Measurements from ENCODE around the gene SUCNR1. TPM values are rescaled to one million over a fixed set of nuclear protein-coding genes. Genes with fewer than 3 reads are reported as not detected.

Gene SUCNR1
- total RNA-seq, 4 donors from 2014 or later: 0.10 to 0.20 TPM; not detected in 2

DNA sequence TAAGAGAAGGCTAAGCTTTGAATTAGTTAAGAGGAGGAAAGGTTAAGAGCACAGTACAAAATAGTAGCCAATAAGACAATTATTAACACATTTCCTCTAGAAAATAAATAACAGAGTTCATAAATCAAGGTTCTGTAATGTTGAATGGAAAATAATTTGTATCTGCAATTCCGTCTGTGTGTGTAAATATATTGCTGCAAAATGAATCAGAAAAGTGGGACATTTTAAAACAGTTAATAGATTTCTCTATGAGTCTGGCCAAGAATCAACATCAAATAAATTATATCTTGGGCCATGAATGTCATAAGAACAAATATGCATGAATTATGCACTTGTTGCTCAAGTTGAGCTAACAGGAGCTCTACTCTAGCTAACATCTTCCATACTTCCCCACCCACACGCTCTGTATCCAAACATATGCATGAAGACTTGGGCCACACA lies 14.2 kb upstream of the SUCNR1 start:
- Histone ChIP-seq H3K9me3 (no peaks in the 10 kb centered on the region), H3K4me1 (no peaks in the 10 kb centered on the region), H3K27me3 (no peaks in the 10 kb centered on the region), H3K36me3 (no peaks in the 10 kb centered on the region), H3K4me3 (no peak overlapping the region), H3K27ac (no peak overlapping the region)
- DNase-seq (no peak), ATAC-seq (no peak)
- in situ Hi-C loops (cut with MboI; ENCODE audit: low sequenced_read_pairs in 4 of 4) (no loop called here), intact Hi-C loops (cut with DNase I; ENCODE audit: low total_unique reads) (no loop called here)
- TF ChIP-seq POLR2A (IDR thresholded peaks at IDR 0.05) (no peak), CTCF (IDR thresholded peaks at IDR 0.05 in 4 of 5, conservative IDR thresholded peaks at IDR 0.05 in 1 of 5) (no peak)

GRCh38 chr3:151859905-151860304 lies 13.5 kb upstream of the SUCNR1 start:
- H3K27ac ChIP-seq: no peak overlapping the region
- no peaks in the 10 kb centered on the region for H3K27me3 ChIP-seq
- in situ Hi-C loops (cut with MboI; ENCODE audit: low sequenced_read_pairs in 4 of 4) (no loop called here), intact Hi-C loops (cut with DNase I; ENCODE audit: low total_unique reads) (no loop called here)
- H3K9me3 ChIP-seq: no peaks in the 10 kb centered on the region
- TF ChIP-seq POLR2A (IDR thresholded peaks at IDR 0.05) (no peak), CTCF (IDR thresholded peaks at IDR 0.05 in 4 of 5, conservative IDR thresholded peaks at IDR 0.05 in 1 of 5) (no peak)
- H3K4me1 ChIP-seq: no peaks in the 10 kb centered on the region
- ATAC-seq: no peak
- H3K4me3 ChIP-seq: no peak overlapping the region
- DNase-seq: no peak
- no peaks in the 10 kb centered on the region for H3K36me3 ChIP-seq

GRCh38 chr3:151863611-151864010 lies 9.8 kb upstream of the SUCNR1 start:
- Histone ChIP-seq H3K4me3 (no peak overlapping the region), H3K27me3 (no peaks in the 10 kb centered on the region), H3K9me3 (no peaks in the 10 kb centered on the region), H3K36me3 (no peaks in the 10 kb centered on the region), H3K4me1 (no peaks in the 10 kb centered on the region), H3K27ac (no peak overlapping the region)
- no peak for ATAC-seq
- in situ Hi-C loops (cut with MboI; ENCODE audit: low sequenced_read_pairs in 4 of 4): no loop called here
- intact Hi-C loops (cut with DNase I; ENCODE audit: low total_unique reads): no loop called here
- DNase-seq: no peak
- no peak for TF ChIP-seq POLR2A (IDR thresholded peaks at IDR 0.05)
- no peak for TF ChIP-seq CTCF (IDR thresholded peaks at IDR 0.05 in 4 of 5, conservative IDR thresholded peaks at IDR 0.05 in 1 of 5)

DNA sequence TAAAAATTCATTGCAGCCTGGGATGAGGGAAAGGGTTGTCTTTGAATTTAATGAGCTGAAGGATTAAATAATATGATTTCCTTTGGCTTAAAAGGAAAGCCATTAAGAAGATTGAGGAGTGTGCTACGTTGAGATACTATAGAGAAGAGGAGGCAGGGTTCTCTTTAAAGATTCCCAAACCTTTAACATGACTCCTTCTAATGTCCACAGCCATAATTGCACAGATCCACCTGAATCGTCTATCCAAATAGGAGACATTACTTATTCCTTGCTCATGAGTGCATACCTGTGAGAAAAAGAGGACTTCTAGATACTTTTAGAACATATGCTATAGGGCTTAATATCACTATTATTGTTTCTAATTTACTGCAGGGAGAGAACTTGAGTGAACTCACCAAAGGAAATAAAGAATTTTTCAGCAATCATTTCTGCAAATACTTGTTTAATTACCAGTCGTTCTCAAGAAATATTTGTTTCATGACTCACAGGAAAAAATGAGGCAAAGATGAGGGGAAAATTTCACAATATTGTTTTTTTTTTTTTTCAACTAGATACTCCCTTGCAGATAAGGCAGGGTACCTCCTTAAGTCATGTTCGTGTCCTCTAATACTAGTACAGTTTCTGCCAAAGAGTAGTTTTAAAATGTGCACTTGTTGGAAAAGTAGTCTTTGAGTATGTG lies 8.9 kb upstream of the SUCNR1 start:
- in situ Hi-C loops (cut with MboI; ENCODE audit: low sequenced_read_pairs in 4 of 4) (no loop called here), intact Hi-C loops (cut with DNase I; ENCODE audit: low total_unique reads) (no loop called here)
- Histone ChIP-seq H3K27ac (no peak overlapping the region), H3K27me3 (no peaks in the 10 kb centered on the region), H3K36me3 (no peaks in the 10 kb centered on the region), H3K9me3 (no peaks in the 10 kb centered on the region), H3K4me1 (no peaks in the 10 kb centered on the region), H3K4me3 (no peak overlapping the region)
- DNase-seq (no peak), ATAC-seq (no peak)
- no peak for TF ChIP-seq CTCF (IDR thresholded peaks at IDR 0.05 in 4 of 5, conservative IDR thresholded peaks at IDR 0.05 in 1 of 5)
- TF ChIP-seq POLR2A (IDR thresholded peaks at IDR 0.05): no peak
